Ishikawa (cell line): ENCODE results near the gene DOCK3.

Source experiments
- CEBPB ChIP-seq: IDR thresholded peaks from 2 replicates; pipeline ENCODE4 v1.6.1; 2012
- CREB1 ChIP-seq: IDR thresholded peaks from 2 replicates; pipeline ENCODE4 v1.6.1; 2012; ENCODE audit warnings: low read depth
- EP300 ChIP-seq: IDR thresholded peaks from 2 replicates; pipeline ENCODE4 v1.6.1; 2012; ENCODE audit warnings: borderline replicate concordance
- FOXM1 ChIP-seq: IDR thresholded peaks from 2 replicates; pipeline ENCODE4 v1.6.1; 2012; ENCODE audit warnings: low read depth, borderline replicate concordance
- NFIC ChIP-seq: IDR thresholded peaks from 2 replicates; pipeline ENCODE4 v1.6.1; 2012
- RAD21 ChIP-seq: IDR thresholded peaks from 2 replicates; pipeline ENCODE4 v1.6.1; 2012; ENCODE audit warnings: low read depth
- TAF1 ChIP-seq: IDR thresholded peaks from 2 replicates; pipeline ENCODE4 v1.6.1; 2012; ENCODE audit warnings: low read depth, mild to moderate bottlenecking
- TCF12 ChIP-seq: IDR thresholded peaks from 2 replicates; pipeline ENCODE4 v1.6.1; 2012; ENCODE audit warnings: low read depth
- TEAD4 ChIP-seq: IDR thresholded peaks from 2 replicates; pipeline ENCODE4 v1.6.1; 2012
- YY1 ChIP-seq: IDR thresholded peaks from 2 replicates; pipeline ENCODE4 v1.6.1; 2012; ENCODE audit warnings: low read depth
- ZBTB7A ChIP-seq: IDR thresholded peaks from 2 replicates; pipeline ENCODE4 v1.6.1; 2012; ENCODE audit warnings: low read depth
- TF ChIP-seq, protein P1 (sequence below): IDR thresholded peaks from 2 replicates; pipeline ENCODE4 v1.6.1; 2012; ENCODE audit warnings: low read depth, mild to moderate bottlenecking
- TF ChIP-seq, protein P2 (sequence below): IDR thresholded peaks from 2 replicates; pipeline ENCODE4 v1.6.1; 2012

DNA sequence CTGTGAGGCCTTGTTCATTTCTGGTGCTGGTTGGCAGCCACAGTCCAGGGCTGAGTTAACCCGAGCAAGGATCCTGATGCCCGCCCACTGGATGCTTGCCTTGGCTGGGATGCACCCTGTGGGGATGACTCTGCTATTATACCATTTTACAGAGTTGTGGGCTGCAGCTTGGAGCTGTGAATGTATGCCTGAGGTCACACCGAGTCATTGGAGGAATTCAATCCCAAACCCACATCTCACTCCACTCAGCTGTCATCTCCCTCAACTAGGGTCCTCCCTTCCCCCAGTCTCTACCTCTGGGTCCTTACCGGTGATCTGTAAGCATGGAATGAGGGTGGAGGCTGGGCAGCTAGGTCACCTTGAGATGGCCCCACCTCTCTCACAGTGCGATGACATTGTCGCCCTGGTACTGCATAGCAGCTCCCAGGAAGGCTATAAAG is 35.7 kb upstream of the DOCK3 start:
- TF ChIP-seq NFIC (no peak), TAF1 (no peak), RAD21 (no peak), EP300 (no peak), TEAD4 (no peak), ZBTB7A (no peak), CREB1 (no peak), YY1 (no peak), TCF12 (no peak), CEBPB (no peak), FOXM1 (no peak)
- TF ChIP-seq, protein P1, sequence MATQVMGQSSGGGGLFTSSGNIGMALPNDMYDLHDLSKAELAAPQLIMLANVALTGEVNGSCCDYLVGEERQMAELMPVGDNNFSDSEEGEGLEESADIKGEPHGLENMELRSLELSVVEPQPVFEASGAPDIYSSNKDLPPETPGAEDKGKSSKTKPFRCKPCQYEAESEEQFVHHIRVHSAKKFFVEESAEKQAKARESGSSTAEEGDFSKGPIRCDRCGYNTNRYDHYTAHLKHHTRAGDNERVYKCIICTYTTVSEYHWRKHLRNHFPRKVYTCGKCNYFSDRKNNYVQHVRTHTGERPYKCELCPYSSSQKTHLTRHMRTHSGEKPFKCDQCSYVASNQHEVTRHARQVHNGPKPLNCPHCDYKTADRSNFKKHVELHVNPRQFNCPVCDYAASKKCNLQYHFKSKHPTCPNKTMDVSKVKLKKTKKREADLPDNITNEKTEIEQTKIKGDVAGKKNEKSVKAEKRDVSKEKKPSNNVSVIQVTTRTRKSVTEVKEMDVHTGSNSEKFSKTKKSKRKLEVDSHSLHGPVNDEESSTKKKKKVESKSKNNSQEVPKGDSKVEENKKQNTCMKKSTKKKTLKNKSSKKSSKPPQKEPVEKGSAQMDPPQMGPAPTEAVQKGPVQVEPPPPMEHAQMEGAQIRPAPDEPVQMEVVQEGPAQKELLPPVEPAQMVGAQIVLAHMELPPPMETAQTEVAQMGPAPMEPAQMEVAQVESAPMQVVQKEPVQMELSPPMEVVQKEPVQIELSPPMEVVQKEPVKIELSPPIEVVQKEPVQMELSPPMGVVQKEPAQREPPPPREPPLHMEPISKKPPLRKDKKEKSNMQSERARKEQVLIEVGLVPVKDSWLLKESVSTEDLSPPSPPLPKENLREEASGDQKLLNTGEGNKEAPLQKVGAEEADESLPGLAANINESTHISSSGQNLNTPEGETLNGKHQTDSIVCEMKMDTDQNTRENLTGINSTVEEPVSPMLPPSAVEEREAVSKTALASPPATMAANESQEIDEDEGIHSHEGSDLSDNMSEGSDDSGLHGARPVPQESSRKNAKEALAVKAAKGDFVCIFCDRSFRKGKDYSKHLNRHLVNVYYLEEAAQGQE = no peak
- TF ChIP-seq, protein P2, sequence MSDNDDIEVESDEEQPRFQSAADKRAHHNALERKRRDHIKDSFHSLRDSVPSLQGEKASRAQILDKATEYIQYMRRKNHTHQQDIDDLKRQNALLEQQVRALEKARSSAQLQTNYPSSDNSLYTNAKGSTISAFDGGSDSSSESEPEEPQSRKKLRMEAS = no peak
